Measurements from ENCODE around the gene PLXNC1.
"Not testable (repeated sequence)": the region's sequence is repeated elsewhere in the genome, so short reads cannot be mapped to it uniquely, and the experiment has no call there.

Gene PLXNC1

DNA sequence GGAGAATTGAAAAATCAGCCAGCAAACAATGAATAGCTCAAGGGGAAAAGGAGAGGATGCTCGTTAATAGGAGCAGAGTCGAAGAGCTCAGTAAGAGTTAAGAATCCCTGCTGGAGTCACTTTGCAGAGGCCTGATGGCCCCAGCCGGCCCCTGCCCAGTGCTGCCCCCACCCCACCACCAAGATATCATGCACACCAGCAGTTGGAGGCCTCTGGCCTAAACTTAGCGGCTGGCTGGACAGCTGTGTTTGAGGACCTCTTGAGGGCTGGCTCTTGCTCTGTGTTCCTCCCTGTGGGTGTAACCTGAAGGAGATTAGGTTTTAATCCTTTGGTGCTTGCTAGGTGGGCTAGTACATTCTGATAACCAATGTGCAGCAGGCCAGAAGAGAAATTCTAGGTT is 142.0 kb downstream of the PLXNC1 start:
- DNase-seq (ENCODE audit: low read depth in 2 of 2) = no peak

DNA sequence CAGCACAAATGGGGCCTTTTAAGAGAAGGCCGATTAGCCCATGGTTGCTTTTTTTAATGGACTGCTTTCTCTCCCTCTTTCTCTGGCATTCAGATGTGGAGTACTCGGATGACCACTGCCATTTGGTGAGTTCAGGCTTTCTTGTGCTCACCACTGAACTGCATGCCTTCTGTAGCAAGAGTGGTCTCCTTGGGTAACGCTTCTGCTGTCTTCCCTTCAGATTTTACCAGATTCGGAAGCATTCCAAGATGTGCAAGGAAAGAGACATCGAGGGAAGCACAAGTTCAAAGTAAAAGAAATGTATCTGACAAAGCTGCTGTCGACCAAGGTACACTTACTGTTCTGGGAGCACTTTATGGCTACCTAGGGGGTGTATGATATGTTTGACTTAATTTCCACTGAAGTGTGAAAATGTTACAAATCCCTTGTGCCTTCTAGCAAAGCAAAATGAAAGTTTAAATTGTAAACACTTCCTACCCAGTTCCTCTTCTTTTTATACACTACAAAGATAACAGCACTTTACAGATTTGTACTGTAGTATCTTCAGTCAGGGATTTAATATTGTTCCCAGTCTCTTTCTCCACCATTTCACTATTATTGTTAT is 148.8 kb downstream of the PLXNC1 start:
- no peak for DNase-seq (ENCODE audit: low read depth in 2 of 2)

DNA sequence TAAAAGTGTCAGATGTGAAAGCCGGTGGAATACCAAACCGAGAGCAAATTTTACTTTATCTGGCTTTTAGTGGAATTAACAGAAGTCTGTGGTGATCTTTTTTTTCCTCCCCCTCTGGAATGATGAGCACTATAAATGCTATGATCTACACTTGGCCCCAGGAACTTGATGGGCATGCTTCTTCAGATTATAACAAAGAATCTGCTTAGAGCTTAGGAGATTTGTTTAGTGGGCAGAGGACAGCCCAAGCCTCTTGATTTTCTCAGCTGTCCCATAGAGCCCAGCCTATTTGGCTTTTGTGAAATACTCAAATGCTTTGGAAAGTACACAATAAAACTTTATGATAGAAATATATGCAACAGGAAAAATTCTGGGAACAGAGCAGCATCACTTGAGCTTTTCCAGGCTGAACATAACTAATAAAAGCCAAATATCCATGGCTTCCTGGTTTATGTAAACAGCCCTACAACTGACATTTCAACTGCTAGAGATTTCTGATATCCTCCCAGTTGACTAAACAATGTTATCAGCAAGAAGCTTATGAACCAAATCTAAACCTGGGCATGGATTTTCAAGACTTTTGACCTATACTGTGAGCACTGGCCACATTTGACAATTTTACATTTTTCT is 149.6 kb downstream of the PLXNC1 start:
- DNase-seq (ENCODE audit: low read depth in 2 of 2) = no peak

DNA sequence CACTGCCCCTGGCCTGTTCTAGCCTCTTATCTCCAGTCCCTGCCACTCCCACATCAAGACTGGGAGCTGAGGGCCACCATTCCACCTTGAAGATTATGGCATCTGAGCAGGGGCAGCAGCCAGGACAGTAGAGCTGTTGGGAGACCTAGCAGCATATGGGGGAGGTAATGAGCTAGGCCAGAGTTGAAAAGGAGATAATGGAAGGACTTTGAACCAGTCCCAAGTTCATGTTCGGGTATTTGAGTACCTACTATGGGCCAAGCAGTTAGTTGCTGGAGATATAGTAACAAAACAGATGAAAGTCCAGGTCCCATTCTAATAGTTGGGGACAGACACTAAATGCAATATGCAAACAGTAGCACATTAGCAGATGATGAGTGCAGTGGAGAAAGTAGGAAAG is 151.5 kb downstream of the PLXNC1 start:
- no peak for DNase-seq (ENCODE audit: low read depth in 2 of 2)

DNA sequence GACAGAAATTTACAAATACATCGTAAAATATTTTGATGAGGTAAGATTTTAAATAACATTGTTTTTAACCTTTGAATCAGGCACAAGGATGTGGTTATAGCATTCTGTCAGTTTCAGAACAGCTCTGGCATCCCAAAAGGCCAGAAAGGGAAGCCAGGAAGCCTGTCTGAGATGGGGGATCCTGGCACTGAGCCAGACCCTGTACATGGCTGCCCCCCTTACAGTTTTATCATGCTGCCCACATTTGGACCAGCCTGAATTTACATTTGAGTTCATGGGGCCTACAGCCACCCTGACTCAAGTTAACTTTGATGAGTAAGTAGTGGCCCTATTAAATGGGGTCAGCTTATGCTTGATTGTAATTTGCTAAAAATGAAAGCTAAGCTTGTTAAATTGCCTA is 155.6 kb downstream of the PLXNC1 start:
- DNase-seq (ENCODE audit: low read depth in 2 of 2) = no peak

DNA sequence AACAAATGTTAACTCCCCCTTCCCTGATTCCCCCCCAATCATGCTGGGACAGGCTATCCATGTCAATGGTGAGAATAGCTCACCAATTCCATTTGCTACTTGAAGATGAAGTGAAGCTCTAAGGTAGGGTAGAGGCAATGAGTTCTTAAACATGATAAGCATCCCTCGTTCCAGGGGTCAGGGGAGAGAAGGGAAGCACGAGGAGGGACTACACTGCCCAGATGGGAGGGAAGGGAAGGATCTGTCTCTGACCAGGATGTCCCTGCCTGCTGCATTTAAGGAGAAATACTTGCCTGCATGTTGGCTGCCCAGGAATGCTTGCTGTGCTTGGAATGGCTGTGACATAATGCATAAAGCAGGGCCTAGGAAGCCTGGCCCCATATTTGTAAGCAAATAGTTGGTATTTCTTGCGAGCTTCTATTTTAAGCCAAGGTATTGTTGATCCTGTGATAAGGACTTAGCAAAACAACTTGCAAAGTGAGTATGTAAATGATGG is 156.2 kb downstream of the PLXNC1 start:
- DNase-seq (ENCODE audit: low read depth in 2 of 2) = peak in 1 of 2 experiments; percentile 20

DNA sequence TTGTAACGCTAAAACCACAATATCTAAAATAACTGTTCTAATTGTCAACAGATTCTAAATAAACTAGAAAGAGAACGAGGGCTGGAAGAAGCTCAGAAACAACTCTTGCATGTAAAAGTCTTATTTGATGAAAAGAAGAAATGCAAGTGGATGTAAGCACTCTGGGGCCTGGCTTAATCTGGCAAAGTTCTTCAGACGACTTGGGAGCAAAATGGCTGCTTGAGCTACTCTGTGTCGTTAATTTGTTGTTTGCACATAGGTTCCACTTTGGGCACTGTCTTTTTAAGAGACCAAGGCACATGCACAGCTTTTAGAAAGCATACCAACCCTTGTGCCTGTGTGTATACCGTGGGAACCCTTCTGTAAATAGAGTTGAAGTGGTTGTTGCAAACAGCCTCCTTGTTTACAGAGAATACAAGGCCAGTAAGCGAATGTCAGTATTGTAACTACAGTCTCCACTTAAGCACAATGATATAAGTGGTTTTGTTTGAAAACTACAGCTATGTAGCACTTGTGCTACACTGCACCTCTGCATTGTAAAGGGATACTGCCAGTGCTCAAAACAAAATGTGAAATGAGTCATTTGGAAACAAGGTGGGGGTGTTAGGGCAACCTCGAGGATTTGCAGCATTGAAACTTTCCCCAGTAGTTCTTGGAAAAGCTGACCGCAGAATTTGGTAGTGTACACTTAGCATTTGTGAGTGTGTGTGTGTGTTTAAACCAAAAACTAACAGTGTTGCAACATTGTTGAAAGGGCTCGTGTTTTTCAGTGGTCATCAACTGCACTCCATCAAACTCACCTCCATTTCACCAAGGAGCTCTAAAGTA is 157.0 kb downstream of the PLXNC1 start:
- DNase-seq (ENCODE audit: low read depth in 2 of 2) = no peak

DNA sequence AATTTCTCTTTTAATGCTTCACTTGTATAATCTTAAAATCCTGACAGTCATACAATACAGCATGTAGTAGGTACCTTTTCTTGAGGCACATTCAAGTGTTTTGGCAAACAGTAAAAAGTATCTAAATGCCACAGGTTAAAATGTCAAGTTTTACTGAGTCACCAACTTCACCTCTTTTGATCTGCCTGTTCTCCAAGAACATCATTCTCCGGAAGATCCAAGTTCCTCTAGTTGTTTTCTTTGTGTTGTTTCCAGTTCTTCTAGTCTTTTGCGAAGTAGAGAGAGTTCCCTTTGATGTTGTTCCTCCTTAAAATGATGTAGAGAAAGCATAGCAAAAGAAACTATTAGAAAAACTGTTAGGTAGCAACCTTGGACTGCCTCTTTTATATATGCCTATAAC is 160.2 kb downstream of the PLXNC1 start:
- DNase-seq (ENCODE audit: low read depth in 2 of 2) = no peak

DNA sequence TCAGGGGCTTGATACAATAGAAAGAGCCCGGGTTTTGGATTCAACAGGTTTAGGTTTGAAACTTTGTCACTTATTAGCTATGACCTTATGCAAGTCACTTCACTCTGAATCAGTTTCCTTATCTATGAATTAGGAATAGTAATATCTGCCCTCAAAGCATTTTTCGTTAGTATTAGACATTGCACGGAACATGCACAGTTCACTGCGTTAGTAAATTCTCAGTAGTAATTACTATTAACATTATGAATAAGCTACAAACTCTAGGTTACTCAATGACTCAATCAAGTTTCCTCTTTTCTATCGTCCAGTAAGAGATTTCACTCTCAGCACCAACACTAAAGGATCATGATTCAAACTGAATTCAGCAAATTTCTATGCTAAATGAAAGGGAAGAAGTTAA is 161.0 kb downstream of the PLXNC1 start:
- no peak for DNase-seq (ENCODE audit: low read depth in 2 of 2)

DNA sequence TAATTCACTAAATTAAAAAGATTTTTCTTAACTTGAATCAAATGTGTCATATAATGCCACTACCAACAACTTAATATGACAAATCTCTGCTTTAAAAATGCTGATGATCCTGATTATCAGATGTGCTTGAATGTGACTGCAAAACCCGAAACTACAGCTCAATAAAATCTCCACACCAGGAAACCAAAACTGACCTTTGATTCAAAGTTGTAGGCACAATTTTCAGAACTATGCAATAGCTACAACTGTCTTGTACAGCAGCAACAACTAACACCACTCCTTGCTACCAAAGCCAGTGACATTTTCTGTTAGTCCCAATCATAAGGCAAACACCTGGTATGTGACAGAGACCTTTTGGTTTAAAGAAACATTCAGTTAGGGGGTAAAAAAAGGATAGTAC is 164.0 kb downstream of the PLXNC1 start:
- no peak for DNase-seq (ENCODE audit: low read depth in 2 of 2)

DNA sequence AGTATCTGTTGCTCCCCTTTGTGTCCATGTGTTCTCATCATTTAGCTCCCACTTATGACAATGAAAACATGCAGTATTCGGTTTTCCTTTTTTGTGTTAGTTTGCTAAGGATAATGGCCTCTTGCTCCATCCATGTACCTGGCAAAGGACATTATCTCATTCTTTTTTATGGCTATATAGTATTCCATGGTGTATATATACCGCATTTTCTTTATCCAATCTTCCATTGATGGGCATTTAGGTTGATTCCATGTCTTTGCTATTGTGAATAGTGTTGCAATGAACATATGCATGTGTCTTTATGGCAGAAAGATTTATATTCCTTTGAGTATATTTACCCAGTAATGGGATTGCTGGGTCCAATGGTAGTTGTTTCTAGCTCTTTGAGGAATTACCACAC is 168.2 kb downstream of the PLXNC1 start:
- not testable (repeated sequence) for DNase-seq (ENCODE audit: low read depth in 2 of 2)

DNA sequence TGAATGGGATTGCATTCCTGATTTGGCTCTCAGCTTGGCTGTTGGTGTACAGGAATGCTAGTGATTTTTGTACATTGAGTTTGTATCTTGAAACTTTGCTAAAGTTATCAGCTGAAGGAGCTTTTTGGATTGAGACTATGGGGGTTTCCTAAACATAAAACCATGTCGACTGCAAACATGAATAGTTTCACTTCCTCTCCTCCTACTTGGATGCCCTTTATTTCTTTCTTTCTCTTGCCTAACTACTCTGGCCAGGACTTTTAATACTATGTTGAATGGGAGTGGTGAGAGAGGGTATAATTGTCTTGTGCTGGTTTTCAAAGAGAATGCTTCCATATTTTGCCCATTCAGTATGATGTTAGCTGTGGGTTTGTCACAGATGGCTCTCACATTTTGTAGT is 169.8 kb downstream of the PLXNC1 start:
- no peak for DNase-seq (ENCODE audit: low read depth in 2 of 2)

DNA sequence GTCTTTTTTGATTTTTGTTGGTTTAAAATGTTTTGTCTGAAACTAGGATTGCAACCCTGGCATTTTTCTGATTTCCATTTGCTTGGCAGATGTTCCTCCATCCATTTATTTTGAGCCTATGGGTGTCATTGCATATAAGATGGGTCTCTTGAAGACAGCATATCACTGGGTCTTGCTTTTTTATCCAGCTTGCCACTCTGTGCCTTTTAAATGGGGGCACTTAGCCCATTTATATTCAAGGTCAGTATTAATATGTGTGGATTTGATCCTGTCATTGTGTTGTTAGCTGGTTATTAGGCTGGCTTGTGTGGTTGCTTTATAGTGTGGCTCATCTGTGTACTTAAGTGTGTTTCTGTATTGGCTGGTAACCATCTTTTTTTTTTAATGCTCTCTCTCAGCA is 171.7 kb downstream of the PLXNC1 start:
- no peak for DNase-seq (ENCODE audit: low read depth in 2 of 2)

DNA sequence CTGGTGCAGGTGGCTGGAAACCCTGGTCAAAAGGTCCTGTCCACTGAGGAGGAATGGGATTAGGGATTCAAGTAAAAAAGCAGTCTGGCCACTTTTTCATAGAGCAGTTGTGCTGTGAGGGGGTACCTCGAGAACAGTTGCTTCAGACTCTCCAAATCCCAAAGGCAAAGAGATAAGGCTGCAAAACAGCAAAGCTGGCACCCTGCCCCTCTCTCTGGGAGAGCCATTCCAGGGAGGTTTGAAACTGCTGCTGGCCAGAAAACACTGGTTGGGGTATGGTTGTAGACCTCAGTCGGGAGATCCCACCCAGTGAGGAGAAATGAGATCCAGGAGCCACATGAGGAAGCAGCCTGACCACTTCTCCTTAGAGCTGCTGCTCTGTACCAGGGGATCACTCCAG is 174.0 kb downstream of the PLXNC1 start:
- DNase-seq (ENCODE audit: low read depth in 2 of 2) = no peak

DNA sequence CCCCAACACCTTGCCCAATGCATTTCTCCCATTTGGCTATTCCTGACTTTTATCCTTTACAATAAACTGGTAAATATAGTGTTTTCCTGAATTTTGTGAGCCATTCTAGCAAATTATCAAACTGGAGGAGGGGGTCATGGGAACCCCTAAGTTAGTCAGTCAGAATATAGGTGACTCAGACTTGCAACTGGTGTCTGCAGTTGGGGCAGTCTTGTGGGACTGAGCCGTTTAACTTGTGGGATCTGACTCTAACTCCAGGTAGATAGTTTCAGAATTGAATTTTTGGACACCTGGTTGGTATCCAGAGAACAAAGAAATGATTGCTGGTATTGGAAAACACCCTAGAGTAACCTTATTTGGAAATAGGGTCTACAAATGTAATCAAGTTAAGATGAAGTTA is 177.9 kb downstream of the PLXNC1 start:
- DNase-seq (ENCODE audit: low read depth in 2 of 2) = no peak

DNA sequence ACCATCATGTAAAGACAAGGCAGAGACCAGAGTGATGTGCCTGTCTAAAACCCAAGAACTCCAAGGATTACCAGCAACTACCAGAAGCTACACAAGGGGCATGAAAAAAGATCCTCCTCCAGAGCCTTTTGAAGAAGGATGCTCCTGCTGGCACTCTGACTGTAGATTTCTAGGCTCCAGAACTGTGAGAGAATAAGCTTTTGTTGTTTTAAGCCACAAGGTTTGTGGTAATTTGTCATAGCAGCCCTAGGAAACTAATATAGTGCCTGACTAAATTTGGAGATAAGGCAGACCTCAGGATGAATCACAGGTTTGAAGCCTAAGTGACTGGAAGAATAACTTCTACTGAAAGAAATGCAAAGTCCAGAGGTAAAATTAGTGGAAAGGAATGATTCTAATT is 178.3 kb downstream of the PLXNC1 start:
- DNase-seq (ENCODE audit: low read depth in 2 of 2) = peak in 1 of 2 experiments; percentile 20

DNA sequence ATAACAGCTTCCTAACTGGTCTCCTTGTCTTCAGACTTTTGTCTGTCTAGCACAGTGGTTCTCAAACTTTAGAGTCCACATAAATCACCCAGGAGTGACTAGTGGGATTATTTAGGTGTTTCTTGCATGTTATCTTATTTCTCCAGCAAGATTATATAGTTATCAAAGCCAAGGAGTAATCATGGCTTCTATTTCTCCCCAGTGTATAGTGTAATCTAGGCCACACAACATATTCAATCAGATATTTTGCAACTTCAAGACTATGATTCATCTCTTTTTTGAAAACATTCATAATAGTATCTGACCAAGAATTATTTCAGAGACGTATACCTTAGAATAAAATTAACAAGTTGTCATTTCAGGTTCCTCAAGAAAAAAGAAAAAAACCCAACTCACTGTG is 179.4 kb downstream of the PLXNC1 start:
- no peak for DNase-seq (ENCODE audit: low read depth in 2 of 2)

DNA sequence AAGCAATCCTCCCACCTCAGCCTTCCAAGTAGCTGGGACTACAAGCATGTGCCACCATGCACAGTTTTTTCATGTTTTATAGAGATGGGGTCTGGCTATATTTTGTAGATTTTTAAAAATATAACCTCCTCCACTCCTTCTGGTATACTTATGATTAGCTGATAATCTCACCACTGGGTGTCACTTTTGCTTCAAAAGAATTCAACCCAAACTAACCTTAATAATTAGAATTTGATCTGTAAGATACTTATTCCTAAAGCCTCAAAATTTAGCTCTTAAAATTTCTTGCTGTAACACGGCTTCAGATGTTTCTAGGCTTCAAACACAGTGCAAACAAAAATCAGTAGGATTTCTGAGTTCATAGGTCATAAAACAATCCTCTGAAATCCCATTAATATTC is 181.0 kb downstream of the PLXNC1 start:
- no peak for DNase-seq (ENCODE audit: low read depth in 2 of 2)

DNA sequence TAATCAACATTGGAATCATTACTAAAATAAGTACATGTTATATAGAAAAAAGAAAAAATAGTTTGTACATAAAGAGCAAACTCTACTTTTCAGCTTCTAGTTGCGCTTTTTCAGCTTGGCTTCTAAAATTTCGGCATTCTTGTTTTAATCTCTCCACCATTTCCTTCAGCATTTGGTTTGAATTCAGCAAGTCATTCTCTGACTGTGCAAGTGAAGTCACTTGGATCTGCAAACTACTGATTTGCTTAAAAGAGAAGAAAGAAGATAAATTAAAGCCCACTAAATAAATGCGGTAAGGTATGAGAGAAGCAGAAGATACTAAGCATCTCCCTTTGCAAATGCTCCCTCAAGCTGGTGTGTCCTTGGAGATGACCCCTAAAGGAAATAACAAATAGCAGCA is 185.0 kb downstream of the PLXNC1 start:
- DNase-seq (ENCODE audit: low read depth in 2 of 2) = no peak

DNA sequence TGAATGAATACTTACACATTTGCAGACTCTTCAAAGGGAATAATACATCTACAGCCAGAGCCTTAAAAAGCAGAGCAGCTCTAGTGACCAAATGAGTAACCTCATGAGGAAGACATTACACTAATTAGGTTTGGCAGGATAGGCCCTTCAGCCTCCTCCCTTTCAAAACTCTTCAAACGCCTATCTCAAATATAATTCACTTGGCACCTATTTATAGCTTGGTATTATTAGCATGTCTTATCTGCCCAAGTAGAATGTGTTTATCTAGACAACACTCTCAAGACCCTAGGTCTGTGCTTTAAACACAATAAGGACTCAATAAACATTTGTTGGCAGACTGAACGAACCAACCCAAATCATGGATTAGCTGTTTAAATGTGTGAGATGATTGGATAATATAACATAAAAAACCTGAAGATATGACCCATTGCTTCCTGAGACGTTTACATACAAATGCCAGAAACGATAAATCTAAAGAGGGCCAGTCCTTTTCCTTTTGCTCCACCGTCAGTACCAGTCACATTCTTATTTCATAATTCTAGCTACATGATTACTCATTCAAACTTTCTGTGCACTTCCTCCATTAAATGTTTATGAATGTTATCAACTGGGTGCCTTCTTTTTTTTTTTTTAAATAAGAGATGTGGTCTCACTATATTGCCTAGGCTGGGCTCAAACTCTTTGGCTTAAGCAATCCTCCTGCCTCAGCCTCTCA is 188.0 kb downstream of the PLXNC1 start:
- no peak for DNase-seq (ENCODE audit: low read depth in 2 of 2)

DNA sequence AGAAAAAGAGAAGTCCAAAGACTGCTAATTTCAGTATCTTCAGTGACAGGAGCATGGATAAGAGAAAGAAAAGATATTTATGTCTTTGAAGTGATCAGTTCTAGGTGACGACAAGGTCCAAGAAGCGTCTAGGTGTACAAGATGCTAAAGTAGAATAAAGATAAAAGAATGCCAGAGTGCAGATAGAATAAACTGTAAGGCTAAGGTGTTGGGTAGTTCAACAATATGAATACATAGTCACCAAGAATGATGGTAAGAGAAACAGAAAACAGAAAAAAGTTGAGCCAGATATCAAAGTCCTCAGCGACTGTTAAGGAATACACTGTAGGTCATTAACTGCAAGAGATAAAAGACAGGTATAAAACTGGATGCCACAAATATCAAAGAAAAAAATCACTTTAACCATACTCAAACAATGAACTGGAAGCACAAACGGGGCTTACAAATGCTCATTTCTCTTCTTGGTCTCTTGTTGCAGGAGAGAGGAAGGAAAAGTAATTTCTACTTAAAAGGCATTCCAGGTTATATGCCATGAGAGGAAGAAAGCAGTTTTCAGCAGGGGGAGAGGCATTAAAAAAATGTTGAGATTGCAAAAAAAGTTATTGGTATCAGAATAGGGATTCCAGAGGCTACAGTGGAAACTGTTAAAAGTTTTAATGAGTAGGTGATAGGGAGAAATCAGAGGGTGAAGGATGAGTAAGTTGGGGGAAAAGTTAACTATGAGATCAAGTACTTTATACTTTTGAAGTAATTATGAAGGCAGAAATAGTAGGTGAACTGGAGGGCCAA is 189.8 kb downstream of the PLXNC1 start:
- DNase-seq (ENCODE audit: low read depth in 2 of 2) = no peak

DNA sequence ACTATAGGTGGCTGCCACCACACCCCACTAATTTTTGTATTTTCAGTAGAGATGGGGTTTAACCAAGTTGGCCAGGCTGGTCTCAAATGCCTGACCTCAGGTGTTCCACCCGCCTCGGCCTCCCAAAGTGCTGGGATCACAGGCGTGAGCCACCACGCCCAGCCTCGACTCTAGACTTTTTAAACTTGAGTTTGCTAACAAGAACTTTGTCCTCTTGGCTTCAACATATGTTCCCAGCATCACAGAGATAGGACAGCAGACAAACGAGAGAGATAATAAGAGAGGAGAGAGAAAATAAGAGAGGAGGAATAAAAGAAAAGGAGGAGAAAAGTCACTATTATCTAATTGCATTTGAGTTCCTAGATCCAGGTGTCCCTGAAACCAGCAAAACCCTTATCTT is 192.2 kb downstream of the PLXNC1 start:
- no peak for DNase-seq (ENCODE audit: low read depth in 2 of 2)

All from fibroblast of skin of left biceps (primary cell).